ENCODE measurements around the gene NOC4L. TPM values are rescaled to one million over a fixed set of nuclear protein-coding genes. Genes with fewer than 3 reads are reported as not detected.

NOC4L gene
- total RNA-seq, 4 donors from 2014 or later, result 7.5 to 13.4 (median 9.5) TPM

DNA sequence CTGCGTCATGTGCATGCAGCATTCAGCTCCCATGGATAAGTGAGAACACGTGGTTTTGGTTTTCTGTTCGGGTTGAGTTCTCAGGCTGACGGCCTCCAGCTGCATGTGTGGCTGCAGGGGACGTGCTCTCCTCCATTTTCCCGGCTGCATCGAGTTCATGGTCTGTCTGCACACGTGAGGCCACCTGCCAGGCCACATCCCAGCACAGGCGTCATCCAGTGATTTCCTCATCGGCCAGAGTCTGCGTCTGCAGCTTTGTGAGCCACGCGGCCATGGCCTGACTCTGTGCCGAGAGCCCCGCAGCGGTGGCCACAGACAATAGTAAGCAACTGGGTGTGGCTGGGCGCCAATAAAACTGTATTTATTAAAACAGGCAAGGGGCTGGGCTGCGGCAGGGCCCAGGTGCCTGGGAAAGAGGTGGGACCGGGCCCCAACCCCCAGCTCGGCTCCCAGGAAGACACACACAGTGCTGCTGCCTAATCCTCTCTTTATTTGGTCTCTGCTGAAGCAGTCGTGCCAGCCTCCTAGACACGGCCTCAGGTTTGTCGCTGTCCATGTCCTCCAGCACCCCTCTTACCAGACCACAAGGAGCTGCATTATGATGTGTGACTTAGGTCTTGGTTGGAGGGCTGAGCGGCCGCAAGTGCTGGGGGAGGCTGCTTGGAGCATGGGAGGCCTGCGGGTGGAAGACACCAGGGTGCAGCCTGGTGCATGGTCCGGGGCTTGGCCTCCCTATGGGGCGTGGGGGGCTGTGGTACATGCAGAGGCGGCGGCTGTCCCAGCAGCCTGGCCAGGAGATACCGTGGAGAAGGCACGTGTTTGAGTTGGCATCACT lies 52.0 kb downstream of the NOC4L start:
- no peak for ATAC-seq
- WGBS, 2 donors (ENCODE audit: low coverage in 1 of 2), result 62 to 100% methylated on average over 1 to 8 of the region's 32 CpGs
- Histone ChIP-seq H3K36me3 (no peaks in the 10 kb centered on the region), H3K27me3 (peaks cover 14% of the 10 kb centered on the region), H3K4me1 (peaks cover 0 to under 1% (median 0%) of the 10 kb centered on the region in 3 donors), H3K27ac (no peak overlapping the region), H3K9me3 (peaks cover 0 to 13% (median 0%) of the 10 kb centered on the region in 3 donors), H3K4me3 (no peak overlapping the region)
- TF ChIP-seq POLR2A (IDR thresholded peaks at IDR 0.05) (no peak), POLR2AphosphoS5 (IDR thresholded peaks at IDR 0.05) (no peak), EP300 (IDR thresholded peaks at IDR 0.05) (no peak)
- TF ChIP-seq, protein P1, sequence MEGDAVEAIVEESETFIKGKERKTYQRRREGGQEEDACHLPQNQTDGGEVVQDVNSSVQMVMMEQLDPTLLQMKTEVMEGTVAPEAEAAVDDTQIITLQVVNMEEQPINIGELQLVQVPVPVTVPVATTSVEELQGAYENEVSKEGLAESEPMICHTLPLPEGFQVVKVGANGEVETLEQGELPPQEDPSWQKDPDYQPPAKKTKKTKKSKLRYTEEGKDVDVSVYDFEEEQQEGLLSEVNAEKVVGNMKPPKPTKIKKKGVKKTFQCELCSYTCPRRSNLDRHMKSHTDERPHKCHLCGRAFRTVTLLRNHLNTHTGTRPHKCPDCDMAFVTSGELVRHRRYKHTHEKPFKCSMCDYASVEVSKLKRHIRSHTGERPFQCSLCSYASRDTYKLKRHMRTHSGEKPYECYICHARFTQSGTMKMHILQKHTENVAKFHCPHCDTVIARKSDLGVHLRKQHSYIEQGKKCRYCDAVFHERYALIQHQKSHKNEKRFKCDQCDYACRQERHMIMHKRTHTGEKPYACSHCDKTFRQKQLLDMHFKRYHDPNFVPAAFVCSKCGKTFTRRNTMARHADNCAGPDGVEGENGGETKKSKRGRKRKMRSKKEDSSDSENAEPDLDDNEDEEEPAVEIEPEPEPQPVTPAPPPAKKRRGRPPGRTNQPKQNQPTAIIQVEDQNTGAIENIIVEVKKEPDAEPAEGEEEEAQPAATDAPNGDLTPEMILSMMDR (IDR thresholded peaks at IDR 0.05), result no peak

DNA sequence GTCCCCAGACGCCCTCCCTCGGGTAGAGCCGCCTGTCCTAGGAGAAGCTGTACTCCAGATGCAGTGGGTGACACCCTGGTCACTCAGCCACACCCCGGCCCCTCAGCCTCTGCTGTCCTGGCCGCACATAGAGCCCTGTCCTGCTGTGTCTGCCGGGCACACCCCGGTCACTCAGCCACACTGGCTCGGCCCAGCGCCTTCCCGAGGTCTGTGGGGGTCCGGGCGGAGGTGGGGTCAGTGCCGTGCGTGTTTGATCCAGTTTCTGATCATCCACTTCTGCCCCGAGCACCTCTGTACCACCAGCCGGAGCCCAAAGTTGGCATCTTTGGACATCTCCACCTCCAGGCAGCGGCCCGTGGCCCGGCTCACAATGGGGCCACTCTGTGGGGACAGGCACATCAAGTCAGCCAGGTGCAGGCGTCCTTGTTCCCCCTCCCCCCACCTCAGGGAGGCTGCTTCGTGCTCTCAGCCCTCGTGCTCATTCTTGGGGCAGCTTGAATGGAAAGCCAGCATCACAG lies 52.7 kb downstream of the NOC4L start:
- WGBS, 2 donors (ENCODE audit: low coverage in 1 of 2), result 70% methylated on average over 4 of the region's 22 CpGs; no CpG with 5 or more reads in 1 of the 2 donors
- TF ChIP-seq, protein P1 (IDR thresholded peaks at IDR 0.05), result no peak
- TF ChIP-seq POLR2AphosphoS5 (IDR thresholded peaks at IDR 0.05) (no peak), POLR2A (IDR thresholded peaks at IDR 0.05) (no peak), EP300 (IDR thresholded peaks at IDR 0.05) (no peak)
- Histone ChIP-seq H3K27ac (no peak overlapping the region), H3K36me3 (no peaks in the 10 kb centered on the region), H3K4me3 (no peak overlapping the region), H3K27me3 (peaks cover 21% of the 10 kb centered on the region), H3K9me3 (peaks cover 0 to 13% (median 0%) of the 10 kb centered on the region in 3 donors), H3K4me1 (no peaks in the 10 kb centered on the region)
- ATAC-seq, result no peak

DNA sequence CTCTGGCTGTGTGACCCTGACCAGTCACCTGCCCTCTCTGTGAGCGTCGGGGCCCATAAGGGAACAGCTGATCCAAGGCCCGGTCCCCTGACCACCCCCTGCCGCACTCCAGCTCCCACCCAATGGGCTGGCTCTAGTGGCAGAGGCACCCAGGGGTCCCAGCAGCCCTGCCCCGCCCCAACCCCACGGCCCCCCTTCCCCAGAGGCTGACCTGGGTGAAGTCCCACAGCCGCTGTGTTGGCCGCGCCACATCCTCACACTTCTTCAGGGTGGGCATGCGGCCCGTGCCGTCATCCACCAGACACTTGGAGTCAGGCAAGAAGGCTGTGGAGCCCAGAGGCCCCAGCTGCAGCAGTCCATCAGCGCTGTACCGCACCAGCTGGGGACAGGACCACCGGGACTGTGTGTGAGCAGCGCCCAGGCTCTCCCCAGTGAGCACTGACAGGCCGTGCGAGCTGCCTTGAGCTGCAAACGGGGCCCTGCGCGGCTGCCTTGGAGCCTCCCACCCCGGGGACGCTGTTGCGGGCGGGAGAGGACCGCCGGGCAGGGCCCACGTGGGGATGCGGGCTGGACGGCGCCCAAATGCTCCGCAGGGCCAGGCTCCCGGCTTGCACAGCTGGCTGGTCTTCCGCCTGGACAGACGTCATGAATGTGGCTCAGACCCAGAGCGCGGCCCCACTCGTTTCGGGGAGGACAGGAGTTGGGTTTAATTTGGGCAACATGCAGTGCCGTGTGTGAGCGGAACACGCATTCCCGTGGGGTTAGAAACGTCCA lies 53.5 kb downstream of the NOC4L start:
- no peak overlapping the region for H3K27ac ChIP-seq
- no peak overlapping the region for H3K4me3 ChIP-seq
- TF ChIP-seq EP300 (IDR thresholded peaks at IDR 0.05), result no peak
- TF ChIP-seq, protein P1 (IDR thresholded peaks at IDR 0.05), result no peak
- no peak for TF ChIP-seq POLR2AphosphoS5 (IDR thresholded peaks at IDR 0.05)
- TF ChIP-seq POLR2A (IDR thresholded peaks at IDR 0.05), result no peak
- peaks cover 29% of the 10 kb centered on the region for H3K27me3 ChIP-seq
- H3K9me3 ChIP-seq, result peaks cover 0 to 13% (median 0%) of the 10 kb centered on the region in 3 donors
- no peaks in the 10 kb centered on the region for H3K4me1 ChIP-seq
- no CpG with 5 or more reads among the region's 44 CpGs for WGBS, 2 donors (ENCODE audit: low coverage in 1 of 2)
- H3K36me3 ChIP-seq, result no peaks in the 10 kb centered on the region
- ATAC-seq, result no peak

DNA sequence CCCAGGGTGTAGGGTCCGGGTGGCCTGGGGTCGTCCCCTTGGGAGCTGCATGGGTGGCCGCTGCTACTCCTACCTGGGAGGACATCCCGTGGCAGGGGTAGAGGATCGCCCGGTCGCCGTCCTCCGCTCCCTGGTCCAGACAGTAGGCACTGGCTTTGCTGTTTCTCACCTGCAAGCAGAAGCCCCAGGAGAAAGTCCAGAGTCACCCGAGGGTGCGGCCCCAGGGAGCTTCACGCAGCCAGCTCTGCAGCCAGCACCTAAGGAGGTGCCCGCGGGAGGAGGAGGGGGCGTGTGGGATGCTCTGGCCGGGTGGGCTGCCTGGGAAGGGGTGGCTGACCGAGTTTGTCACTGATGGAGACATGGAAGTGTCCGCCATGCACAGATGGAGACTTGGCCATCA lies 54.8 kb downstream of the NOC4L start:
- Histone ChIP-seq H3K36me3 (no peaks in the 10 kb centered on the region), H3K4me1 (peaks cover 0 to under 1% (median 0%) of the 10 kb centered on the region in 3 donors), H3K27ac (no peak overlapping the region), H3K9me3 (peaks cover 0 to 3% (median 0%) of the 10 kb centered on the region in 3 donors), H3K4me3 (no peak overlapping the region), H3K27me3 (peaks cover 43% of the 10 kb centered on the region)
- TF ChIP-seq, protein P1 (IDR thresholded peaks at IDR 0.05), result no peak
- TF ChIP-seq EP300 (IDR thresholded peaks at IDR 0.05) (no peak), POLR2AphosphoS5 (IDR thresholded peaks at IDR 0.05) (no peak), POLR2A (IDR thresholded peaks at IDR 0.05) (no peak)
- no CpG with 5 or more reads among the region's 18 CpGs for WGBS, 2 donors (ENCODE audit: low coverage in 1 of 2)
- no peak for ATAC-seq
